HepG2 (cell line): ENCODE data around the gene KLF16. TPM values are rescaled to one million over a fixed set of nuclear protein-coding genes. Genes with fewer than 3 reads are reported as not detected.
A peak's percentile ranks its signal among the peaks of the same experiment; 100 is the strongest.

Experiments
- DR1 ChIP-seq: sonication (generic); formaldehyde crosslinking; IDR thresholded peaks from 2 replicates; pipeline ENCODE4 v1.8.0; 2021; ENCODE audit warnings: mild to moderate bottlenecking, missing genetic modification reagents, inconsistent platforms
- ERF ChIP-seq: IDR thresholded peaks from 2 replicates; pipeline ENCODE4 v1.6.1; 2018; ENCODE audit warnings: missing biosample characterization, missing genetic modification reagents
- HIVEP1 ChIP-seq: sonication (generic); formaldehyde crosslinking; IDR thresholded peaks from 2 replicates; pipeline ENCODE4 v1.4.0; 2020; ENCODE audit warnings: mild to moderate bottlenecking, missing genetic modification reagents
- JUN ChIP-seq: sonication (generic); formaldehyde crosslinking; IDR thresholded peaks from 2 replicates; pipeline ENCODE4 v1.4.0; 2020; ENCODE audit warnings: mild to moderate bottlenecking, missing genetic modification reagents
- NFKB2 ChIP-seq: sonication (generic); formaldehyde crosslinking; IDR thresholded peaks from 2 replicates; pipeline ENCODE4 v1.4.0; 2020; ENCODE audit warnings: missing genetic modification reagents, borderline replicate concordance
- RBM22 ChIP-seq: fragments of 200-400 bp; formaldehyde crosslinking; optimal IDR thresholded peaks from 2 replicates; pipeline ENCODE3; 2017; ENCODE audit warnings: mild to moderate bottlenecking, low read length, moderate library complexity
- RELA ChIP-seq: sonication (generic); formaldehyde crosslinking; IDR thresholded peaks from 2 replicates; pipeline ENCODE4 v1.4.0; 2020; ENCODE audit warnings: missing genetic modification reagents
- RFXAP ChIP-seq: sonication (generic); formaldehyde crosslinking; IDR thresholded peaks from 2 replicates; pipeline ENCODE4 v1.4.0; 2020; ENCODE audit warnings: missing genetic modification reagents, borderline replicate concordance
- ZFX ChIP-seq: sonication (generic); formaldehyde crosslinking; IDR thresholded peaks from 2 replicates; pipeline ENCODE4 v1.4.0; 2020; ENCODE audit warnings: mild to moderate bottlenecking, low read depth, missing genetic modification reagents, moderate library complexity
- ZNF136 ChIP-seq: sonication (generic); formaldehyde crosslinking; IDR thresholded peaks from 2 replicates; pipeline ENCODE4 v1.8.1; 2022; ENCODE audit warnings: low read depth, mild to moderate bottlenecking, moderate library complexity, missing genetic modification reagents
- ZNF232 ChIP-seq: sonication (generic); formaldehyde crosslinking; IDR thresholded peaks from 2 replicates; pipeline ENCODE4 v1.4.0; 2020; ENCODE audit warnings: missing genetic modification reagents, borderline replicate concordance
- ZNF543 ChIP-seq: sonication (generic); formaldehyde crosslinking; IDR thresholded peaks from 2 replicates; pipeline ENCODE4 v1.4.0; 2020; ENCODE audit warnings: mild to moderate bottlenecking, missing genetic modification reagents
- ZNF644 ChIP-seq: IDR thresholded peaks from 2 replicates; pipeline ENCODE4 v1.6.1; 2016; ENCODE audit warnings: low read depth
- ZNF713 ChIP-seq: sonication (generic); formaldehyde crosslinking; IDR thresholded peaks from 2 replicates; pipeline ENCODE4 v1.4.0; 2020; ENCODE audit warnings: mild to moderate bottlenecking, missing genetic modification reagents
- ZNF83 ChIP-seq: sonication (generic); formaldehyde crosslinking; IDR thresholded peaks from 2 replicates; pipeline ENCODE4 v1.4.0; 2020; ENCODE audit warnings: missing genetic modification reagents, mild to moderate bottlenecking, borderline replicate concordance
- ZSCAN21 ChIP-seq: sonication (generic); formaldehyde crosslinking; IDR thresholded peaks from 2 replicates; pipeline ENCODE4 v1.8.0; 2022; ENCODE audit warnings: mild to moderate bottlenecking, missing genetic modification reagents, moderate library complexity, borderline replicate concordance
- ZSCAN25 ChIP-seq: sonication (generic); formaldehyde crosslinking; IDR thresholded peaks from 2 replicates; pipeline ENCODE4 v1.8.0; 2022; ENCODE audit warnings: mild to moderate bottlenecking, missing genetic modification reagents
- ZZZ3 ChIP-seq: sonication (generic); formaldehyde crosslinking; IDR thresholded peaks from 2 replicates; pipeline ENCODE4 v1.4.0; 2020; ENCODE audit warnings: missing genetic modification reagents, mild to moderate bottlenecking, borderline replicate concordance
- polyA plus RNA-seq, 8 experiments: library from polyadenylated mRNA; depleted of rRNA in 3 of 8; stranded (reverse) in 7 of 8; unstranded in 1 of 8; fragments of >200 nt; fragmentation: Illumina TruSeq in 4 of 8; extraction: Trizol in 4 of 8; gene quantifications; 2 replicates each; pipeline versions ENCODE4 v1.2.1 to v1.2.3, GENCODE V29; 2011 to 2016; ENCODE audit warnings: low read depth in 4 of 8, missing spikeins in 1 of 8, mixed read lengths in 1 of 8; ENCODE audit not compliant: insufficient read depth in 1 of 8
- total RNA-seq, 5 experiments: library from RNA; depleted of rRNA; stranded (reverse); fragments of >200 nt; fragmentation: Illumina TruSeq; extraction: Trizol; gene quantifications; 2 replicates each; pipeline ENCODE4 v1.2.3, GENCODE V29; 2016; ENCODE audit warnings: low read depth in 1 of 5
- TF ChIP-seq, protein P1 (sequence below): sonication (generic); formaldehyde crosslinking; IDR thresholded peaks from 2 replicates; pipeline ENCODE4 v1.4.0; 2020; ENCODE audit warnings: mild to moderate bottlenecking, missing genetic modification reagents
- TF ChIP-seq, protein P2 (sequence below), 2 experiments: fragments of 450-650 bp in 1 of 2; sonication (generic) in 1 of 2; formaldehyde crosslinking; IDR thresholded peaks; 2 replicates each; pipeline versions ENCODE4 v1.5.0 to v1.8.0; 2020 to 2022; ENCODE audit warnings: mild to moderate bottlenecking in 1 of 2, missing genetic modification reagents in 1 of 2
- TF ChIP-seq, protein P3 (sequence below): sonication (generic); formaldehyde crosslinking; IDR thresholded peaks from 2 replicates; pipeline ENCODE4 v1.9.0; 2022; ENCODE audit warnings: missing genetic modification reagents, mild to moderate bottlenecking, borderline replicate concordance
- TF ChIP-seq, protein P4 (sequence below), 2 experiments: IDR thresholded peaks; 2 replicates each; pipeline ENCODE4 v1.6.1; 2011 to 2012; ENCODE audit warnings: low read length in 2 of 2, borderline replicate concordance in 1 of 2, low read depth in 1 of 2, mild to moderate bottlenecking in 1 of 2, moderate library complexity in 1 of 2

The KLF16 gene
- total and polyA plus RNA-seq, 2 of the 13 experiments (the other 11 are each of a cell fraction or from before 2014, with no cell fraction given): 3.5 to 6.7 TPM

DNA sequence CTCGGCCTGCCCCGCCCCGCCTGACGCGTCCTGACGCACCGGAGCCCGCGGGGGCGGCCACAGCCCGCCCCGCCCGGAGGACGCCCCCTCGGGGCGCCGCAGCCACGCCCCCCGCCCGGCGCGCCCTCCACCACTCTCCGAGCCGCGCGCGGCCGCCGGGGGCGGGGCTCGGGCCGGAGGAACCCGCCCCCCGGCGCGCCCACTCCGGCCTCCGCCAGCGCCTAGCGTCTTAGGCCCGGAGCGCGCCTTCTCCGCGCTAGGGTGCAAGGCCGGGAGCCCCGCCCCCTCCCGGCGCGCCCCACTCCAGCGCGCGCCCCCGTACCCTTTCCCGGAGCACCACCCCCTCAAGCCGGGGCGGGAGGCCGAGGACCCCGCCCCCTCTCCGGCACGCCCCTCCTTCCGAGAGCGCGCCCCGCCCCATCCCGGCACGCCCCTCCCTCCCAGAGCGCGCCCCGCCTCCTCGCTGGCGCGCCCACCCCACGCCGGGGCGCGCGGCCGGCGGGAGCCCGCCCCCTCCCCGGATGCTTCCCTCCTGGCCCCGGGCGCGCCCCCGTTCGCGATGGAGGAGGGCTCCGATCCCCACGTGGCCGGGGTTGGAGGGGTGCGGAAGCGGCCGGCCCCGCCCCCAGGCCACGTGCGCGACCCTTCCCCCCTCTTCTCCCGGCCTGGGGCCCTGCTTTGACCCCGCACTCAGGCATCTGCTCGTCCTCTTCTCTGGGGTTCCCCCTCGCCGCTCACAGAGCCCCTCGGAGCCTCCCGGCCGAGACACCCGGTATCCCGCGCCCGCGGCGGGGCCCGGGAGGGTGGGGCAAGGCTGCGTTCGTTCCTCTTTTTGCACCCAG lies 480 bp upstream of the KLF16 start (continued):
- no peak for TF ChIP-seq ZNF713
- 0 out of 2 replicates have a peak, but pooled peaks have one; percentile 39 for TF ChIP-seq ZFX (CRISPR knock-in tag)
- TF ChIP-seq ZNF136 (CRISPR knock-in tag): no peak
- TF ChIP-seq RFXAP: no peak; the same call in 1 of the 2 replicates
- no peak for TF ChIP-seq RELA (CRISPR knock-in tag)
- TF ChIP-seq NFKB2 (CRISPR knock-in tag): 0 out of 2 replicates have a peak, but pooled peaks have one; percentile 3
- TF ChIP-seq DR1 (CRISPR knock-in tag): peak; percentile 41; the same call in 1 of the 2 replicates
- TF ChIP-seq ZNF83 (CRISPR knock-in tag): no peak
- no peak for TF ChIP-seq RBM22
- peak; percentile 59; the same call in 1 of the 2 replicates for TF ChIP-seq ZSCAN21 (CRISPR knock-in tag)
- TF ChIP-seq ZZZ3 (CRISPR knock-in tag): no peak
- no peak for TF ChIP-seq ZNF644 (CRISPR knock-in tag)
- TF ChIP-seq, protein P1, sequence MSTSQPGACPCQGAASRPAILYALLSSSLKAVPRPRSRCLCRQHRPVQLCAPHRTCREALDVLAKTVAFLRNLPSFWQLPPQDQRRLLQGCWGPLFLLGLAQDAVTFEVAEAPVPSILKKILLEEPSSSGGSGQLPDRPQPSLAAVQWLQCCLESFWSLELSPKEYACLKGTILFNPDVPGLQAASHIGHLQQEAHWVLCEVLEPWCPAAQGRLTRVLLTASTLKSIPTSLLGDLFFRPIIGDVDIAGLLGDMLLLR (CRISPR knock-in tag): peak; percentile 95; the same call in 1 of the 2 replicates
- TF ChIP-seq ERF (CRISPR knock-in tag): no peak
- peak; percentile 55; the same call in 1 of the 2 replicates for TF ChIP-seq HIVEP1 (CRISPR knock-in tag)
- TF ChIP-seq JUN (CRISPR knock-in tag): no peak
- TF ChIP-seq, protein P2, sequence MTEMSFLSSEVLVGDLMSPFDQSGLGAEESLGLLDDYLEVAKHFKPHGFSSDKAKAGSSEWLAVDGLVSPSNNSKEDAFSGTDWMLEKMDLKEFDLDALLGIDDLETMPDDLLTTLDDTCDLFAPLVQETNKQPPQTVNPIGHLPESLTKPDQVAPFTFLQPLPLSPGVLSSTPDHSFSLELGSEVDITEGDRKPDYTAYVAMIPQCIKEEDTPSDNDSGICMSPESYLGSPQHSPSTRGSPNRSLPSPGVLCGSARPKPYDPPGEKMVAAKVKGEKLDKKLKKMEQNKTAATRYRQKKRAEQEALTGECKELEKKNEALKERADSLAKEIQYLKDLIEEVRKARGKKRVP (CRISPR knock-in tag; IDR thresholded peaks at IDR 0.05): 0 out of 4 replicates have a peak, but pooled peaks of 1 of the 2 experiments have one; percentile 34
- TF ChIP-seq ZSCAN25 (CRISPR knock-in tag): peak; percentile 54; the same call in 1 of the 2 replicates
- TF ChIP-seq, protein P3, sequence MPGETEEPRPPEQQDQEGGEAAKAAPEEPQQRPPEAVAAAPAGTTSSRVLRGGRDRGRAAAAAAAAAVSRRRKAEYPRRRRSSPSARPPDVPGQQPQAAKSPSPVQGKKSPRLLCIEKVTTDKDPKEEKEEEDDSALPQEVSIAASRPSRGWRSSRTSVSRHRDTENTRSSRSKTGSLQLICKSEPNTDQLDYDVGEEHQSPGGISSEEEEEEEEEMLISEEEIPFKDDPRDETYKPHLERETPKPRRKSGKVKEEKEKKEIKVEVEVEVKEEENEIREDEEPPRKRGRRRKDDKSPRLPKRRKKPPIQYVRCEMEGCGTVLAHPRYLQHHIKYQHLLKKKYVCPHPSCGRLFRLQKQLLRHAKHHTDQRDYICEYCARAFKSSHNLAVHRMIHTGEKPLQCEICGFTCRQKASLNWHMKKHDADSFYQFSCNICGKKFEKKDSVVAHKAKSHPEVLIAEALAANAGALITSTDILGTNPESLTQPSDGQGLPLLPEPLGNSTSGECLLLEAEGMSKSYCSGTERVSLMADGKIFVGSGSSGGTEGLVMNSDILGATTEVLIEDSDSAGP: no peak
- TF ChIP-seq ZNF543: 0 out of 2 replicates have a peak, but pooled peaks have one; percentile 21
- no peak for TF ChIP-seq ZNF232 (CRISPR knock-in tag)
- TF ChIP-seq, protein P4, sequence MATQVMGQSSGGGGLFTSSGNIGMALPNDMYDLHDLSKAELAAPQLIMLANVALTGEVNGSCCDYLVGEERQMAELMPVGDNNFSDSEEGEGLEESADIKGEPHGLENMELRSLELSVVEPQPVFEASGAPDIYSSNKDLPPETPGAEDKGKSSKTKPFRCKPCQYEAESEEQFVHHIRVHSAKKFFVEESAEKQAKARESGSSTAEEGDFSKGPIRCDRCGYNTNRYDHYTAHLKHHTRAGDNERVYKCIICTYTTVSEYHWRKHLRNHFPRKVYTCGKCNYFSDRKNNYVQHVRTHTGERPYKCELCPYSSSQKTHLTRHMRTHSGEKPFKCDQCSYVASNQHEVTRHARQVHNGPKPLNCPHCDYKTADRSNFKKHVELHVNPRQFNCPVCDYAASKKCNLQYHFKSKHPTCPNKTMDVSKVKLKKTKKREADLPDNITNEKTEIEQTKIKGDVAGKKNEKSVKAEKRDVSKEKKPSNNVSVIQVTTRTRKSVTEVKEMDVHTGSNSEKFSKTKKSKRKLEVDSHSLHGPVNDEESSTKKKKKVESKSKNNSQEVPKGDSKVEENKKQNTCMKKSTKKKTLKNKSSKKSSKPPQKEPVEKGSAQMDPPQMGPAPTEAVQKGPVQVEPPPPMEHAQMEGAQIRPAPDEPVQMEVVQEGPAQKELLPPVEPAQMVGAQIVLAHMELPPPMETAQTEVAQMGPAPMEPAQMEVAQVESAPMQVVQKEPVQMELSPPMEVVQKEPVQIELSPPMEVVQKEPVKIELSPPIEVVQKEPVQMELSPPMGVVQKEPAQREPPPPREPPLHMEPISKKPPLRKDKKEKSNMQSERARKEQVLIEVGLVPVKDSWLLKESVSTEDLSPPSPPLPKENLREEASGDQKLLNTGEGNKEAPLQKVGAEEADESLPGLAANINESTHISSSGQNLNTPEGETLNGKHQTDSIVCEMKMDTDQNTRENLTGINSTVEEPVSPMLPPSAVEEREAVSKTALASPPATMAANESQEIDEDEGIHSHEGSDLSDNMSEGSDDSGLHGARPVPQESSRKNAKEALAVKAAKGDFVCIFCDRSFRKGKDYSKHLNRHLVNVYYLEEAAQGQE (IDR thresholded peaks at IDR 0.05; ENCODE audit: borderline replicate concordance in 1 of 2, low read depth in 1 of 2, low read length in 2 of 2): peak in 1 of 2 experiments; percentile 10; a peak in 1 of 4 replicates
